ENCODE measurements around the gene POLR3GL. TPM values are rescaled to one million over a fixed set of nuclear protein-coding genes. Genes with fewer than 3 reads are reported as not detected.
"Not testable (repeated sequence)": the region's sequence is repeated elsewhere in the genome, so short reads cannot be mapped to it uniquely, and the experiment has no call there.

Gene POLR3GL
- polyA plus RNA-seq, 3 donors: 31.9 to 35.4 (median 34.6) TPM

GRCh38 chr1:145997016-145997717 lies 32.7 kb downstream of the POLR3GL start:
- no peak for DNase-seq (ENCODE audit: extremely low read depth in 1 of 11, low read depth in 9 of 11, low spot score in 4 of 11)

GRCh38 chr1:145997718-145998023 lies 33.2 kb downstream of the POLR3GL start:
- DNase-seq (ENCODE audit: extremely low read depth in 1 of 11, low read depth in 9 of 11, low spot score in 4 of 11): no peak

GRCh38 chr1:145999321-146000024 lies 35.0 kb downstream of the POLR3GL start:
- DNase-seq (ENCODE audit: extremely low read depth in 1 of 11, low read depth in 9 of 11, low spot score in 4 of 11): no peak

DNA sequence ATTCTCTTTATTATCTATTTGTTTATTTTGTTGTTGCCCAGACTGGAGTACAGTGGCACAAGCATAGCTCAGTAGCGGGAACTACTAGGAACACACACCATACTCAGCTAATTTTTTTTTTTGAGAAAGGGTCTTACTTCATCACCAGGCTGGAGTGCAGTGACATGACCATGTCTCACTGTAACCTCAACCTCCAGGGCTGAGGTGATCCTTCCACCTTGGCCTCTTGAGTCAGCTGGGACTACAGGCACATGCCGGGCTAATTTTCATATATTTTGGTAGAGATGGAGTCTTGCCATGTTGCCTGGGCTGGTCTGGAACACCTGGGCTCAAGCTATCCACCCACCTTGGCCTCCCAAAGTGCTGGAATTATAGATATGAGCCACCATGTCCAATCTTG lies 37.2 kb downstream of the POLR3GL start:
- no peak for DNase-seq (ENCODE audit: extremely low read depth in 1 of 11, low read depth in 9 of 11, low spot score in 4 of 11)

DNA sequence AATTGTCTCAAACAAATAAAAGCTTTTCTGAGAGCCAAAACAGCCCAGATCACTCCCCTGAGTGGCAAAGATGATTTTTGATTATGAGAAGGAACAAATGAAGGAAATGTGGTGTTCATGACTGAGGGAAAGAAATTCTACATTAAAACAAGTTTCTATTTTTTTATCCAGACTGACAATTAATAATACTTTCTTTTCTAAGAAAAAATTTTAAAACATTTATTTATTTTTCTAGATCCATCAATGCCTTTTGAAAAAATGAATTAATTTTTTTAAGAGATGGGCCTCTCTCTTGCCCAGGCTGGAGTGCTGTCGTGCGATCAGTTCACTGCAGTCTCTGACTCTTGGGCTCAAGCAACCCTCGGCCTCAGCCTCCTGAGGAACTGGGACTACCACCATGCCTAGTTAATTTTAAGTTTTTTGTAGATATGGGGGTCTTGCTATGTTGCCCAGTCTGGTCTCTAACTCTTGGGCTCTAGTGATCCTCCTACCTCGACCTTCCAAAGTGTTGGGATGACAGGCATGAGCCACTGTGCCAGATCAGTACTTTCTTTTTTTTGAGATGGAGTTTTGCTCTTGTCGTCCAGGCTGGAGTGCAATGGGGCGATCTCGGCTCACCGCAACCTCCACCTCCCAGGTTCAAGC lies 43.1 kb downstream of the POLR3GL start:
- no peak for DNase-seq (ENCODE audit: extremely low read depth in 1 of 11, low read depth in 9 of 11, low spot score in 4 of 11)

GRCh38 chr1:146010126-146010738 lies 45.7 kb downstream of the POLR3GL start:
- DNase-seq (ENCODE audit: extremely low read depth in 1 of 11, low read depth in 9 of 11, low spot score in 4 of 11): no peak

GRCh38 chr1:146012703-146013558 lies 48.4 kb downstream of the POLR3GL start:
- DNase-seq (ENCODE audit: extremely low read depth in 1 of 11, low read depth in 9 of 11, low spot score in 4 of 11): peak in 3 of 11 donors; percentile 60 to 74 (median 62)

DNA sequence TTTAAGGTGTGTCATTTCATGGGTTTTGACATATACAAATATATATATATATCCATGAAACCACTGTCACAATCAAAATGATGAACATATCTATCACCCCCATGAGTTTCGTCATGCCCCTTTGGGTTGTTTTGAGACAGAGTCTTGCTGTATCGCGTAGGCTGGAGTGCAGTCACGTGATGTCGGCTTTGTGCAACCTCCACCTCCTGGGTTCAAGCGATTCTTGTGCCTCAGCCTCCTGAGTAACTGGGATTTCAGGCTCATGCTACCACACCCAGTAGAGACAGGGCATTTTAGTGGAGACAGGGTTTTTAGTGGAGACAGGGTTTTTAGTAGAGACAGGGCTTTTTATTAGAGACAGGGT lies 49.1 kb downstream of the POLR3GL start:
- no peak for DNase-seq (ENCODE audit: extremely low read depth in 1 of 11, low read depth in 9 of 11, low spot score in 4 of 11)

DNA sequence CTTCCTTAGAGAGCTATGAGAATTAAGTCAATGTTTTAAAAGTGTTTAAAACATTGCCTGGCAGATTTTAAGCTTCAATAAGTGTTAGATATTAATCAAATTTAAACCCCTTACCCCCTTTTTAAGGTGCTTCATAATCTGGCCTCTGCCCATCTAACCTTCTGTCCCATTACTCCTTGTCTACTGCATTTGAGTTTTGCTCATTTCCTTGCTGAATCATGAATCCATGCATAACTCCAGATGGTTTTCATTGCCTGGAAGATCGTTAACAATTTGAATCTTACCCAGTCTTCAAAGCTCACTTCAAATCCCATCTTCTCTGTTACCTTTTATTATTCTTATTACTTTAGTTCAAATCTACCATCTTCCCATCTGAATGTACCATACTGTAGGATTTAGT lies 52.4 kb downstream of the POLR3GL start:
- no peak for DNase-seq (ENCODE audit: extremely low read depth in 1 of 11, low read depth in 9 of 11, low spot score in 4 of 11)

DNA sequence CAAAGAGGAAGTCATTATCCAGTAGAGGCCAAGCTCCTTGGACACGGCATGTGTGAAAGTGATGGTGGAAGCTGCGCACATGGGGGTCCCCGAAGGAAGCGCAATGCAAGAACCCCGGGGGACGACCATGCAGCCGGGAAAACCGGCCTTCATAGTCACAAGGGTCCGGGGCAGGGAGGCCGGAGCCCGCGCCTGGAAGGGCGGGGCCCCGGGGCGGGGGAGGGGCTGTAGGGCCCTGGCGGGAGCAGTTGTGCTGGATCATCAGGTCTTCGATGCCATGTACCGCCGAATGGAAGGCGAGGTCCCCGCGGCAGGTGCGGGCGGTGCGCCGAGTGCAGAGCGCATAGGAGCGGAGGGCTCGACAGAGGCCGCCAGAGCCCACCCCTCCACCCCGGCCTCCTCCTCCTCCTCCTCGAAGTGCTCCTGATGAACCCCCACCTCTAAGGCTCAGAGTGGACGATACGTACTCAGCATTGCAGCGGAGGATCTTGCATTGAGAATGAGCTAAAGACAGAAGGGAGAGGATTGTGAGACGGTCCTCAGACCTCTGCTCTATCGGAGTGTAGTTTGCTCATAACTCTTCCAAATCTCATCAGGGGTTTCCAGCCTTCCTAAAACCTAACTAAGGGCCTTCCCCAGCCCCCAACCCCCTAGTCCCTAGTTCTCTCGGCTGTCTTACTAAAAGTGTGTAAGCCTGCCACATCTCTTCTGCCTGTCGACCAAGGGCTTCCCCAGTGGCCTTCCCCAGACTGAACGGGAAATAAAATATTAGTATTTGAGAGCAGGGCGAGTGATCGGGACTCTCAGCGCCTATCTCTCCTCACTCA lies 55.0 kb downstream of the POLR3GL start:
- no peak for DNase-seq (ENCODE audit: extremely low read depth in 1 of 11, low read depth in 9 of 11, low spot score in 4 of 11)

DNA sequence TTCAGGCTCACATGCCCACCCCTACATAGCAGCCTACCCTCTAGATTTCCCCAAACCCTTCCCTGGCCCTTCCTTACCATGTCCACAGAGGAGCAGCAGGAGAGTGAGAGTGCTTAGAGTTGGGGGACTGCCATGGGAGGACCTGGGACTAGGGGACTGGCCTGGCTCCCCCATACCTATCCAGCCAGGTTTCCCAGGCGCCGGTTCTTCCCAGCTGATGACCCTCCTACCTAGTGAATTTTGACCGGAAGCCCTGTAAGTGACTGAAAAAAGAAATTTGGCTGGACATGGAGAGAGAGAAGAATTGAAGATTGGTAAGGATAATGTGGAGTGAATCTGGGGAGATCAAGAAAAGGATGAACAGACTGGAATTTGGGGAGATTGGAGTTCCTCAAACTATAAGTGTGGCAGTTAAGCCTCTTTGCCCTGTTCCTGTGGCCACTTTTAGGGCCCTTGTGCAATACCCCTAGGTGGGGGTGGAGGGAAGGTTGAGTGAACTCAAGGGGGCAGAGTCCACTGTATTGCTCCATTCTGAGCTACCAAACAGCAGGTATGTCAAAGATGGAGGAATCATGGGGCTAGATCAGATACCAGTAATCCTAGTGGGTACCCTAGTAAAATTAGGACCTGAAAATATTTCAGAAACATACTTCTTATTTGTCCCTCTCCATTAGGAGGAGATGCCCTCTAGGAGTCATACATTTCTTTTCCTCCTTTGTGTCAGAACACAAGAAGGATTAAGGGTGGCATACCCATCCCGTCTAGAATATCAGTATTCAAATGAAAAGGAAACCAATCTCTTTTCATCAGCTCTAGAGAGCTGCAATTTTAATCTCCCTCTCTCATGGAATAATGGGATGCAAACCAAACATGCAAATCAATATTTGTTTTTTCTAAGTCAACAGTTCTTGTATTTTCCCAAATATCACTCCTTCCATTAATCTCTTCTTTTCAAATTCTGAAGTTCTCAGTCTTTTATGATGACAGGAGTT lies 55.9 kb downstream of the POLR3GL start:
- DNase-seq (ENCODE audit: extremely low read depth in 1 of 11, low read depth in 9 of 11, low spot score in 4 of 11): no peak

- DNase-seq (ENCODE audit: extremely low read depth in 1 of 11, low read depth in 9 of 11, low spot score in 4 of 11): no peak
These were observed 56.6 kb downstream of the POLR3GL start for GRCh38 chr1:146021050-146021445.

- DNase-seq (ENCODE audit: extremely low read depth in 1 of 11, low read depth in 9 of 11, low spot score in 4 of 11): no peak
These were observed 57.3 kb downstream of the POLR3GL start, which contains the start of gene HJV for GRCh38 chr1:146021622-146022402. TSS of gene HJV (minus strand) at chr1:146021735. CDS start at chr1:146020231, 1,504 bp downstream.

GRCh38 chr1:146022403-146023127 lies 58.1 kb downstream of the POLR3GL start:
- DNase-seq (ENCODE audit: extremely low read depth in 1 of 11, low read depth in 9 of 11, low spot score in 4 of 11): no peak

DNA sequence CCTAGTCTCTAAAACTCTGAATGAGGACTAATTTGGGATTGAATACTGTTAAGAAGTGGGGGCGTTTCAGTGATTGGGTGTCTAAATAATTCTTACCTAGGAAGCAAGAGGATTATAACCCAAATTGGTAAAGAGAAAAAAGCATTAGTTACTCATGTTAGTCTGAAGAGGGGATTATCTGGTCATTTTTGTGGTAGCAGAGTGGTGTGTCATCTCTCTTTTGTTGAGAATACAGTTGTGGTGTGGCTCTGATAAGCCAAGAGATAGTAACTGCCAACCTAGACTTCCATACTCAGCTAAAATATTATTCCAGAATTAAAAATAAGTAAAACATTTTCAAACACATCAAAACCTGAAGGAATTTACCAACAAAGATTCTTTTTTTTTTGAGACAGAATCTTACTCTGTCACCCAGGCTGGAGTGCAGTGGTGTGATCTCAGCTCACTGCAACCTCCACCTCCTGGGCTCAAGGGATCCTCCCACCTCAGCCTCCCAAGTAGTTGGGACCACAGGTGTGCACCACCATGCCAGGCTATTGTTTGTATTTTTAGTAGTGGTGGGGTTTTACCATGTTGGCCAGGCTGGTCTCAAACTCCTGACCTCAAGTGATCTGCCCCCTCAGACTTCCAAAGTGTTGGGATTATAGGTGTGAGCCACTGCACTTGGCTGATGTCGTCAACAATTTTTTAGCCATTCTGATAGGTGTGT lies 61.5 kb downstream of the POLR3GL start:
- not testable (repeated sequence) for DNase-seq (ENCODE audit: extremely low read depth in 1 of 11, low read depth in 9 of 11, low spot score in 4 of 11)
